ENCODE data around the gene BLMH. TPM values are rescaled to one million over a fixed set of nuclear protein-coding genes. Genes with fewer than 3 reads are reported as not detected.

BLMH gene
- total and polyA plus RNA-seq, 4 donors, result 4.2 to 17.5 (median 12.9) TPM

DNA sequence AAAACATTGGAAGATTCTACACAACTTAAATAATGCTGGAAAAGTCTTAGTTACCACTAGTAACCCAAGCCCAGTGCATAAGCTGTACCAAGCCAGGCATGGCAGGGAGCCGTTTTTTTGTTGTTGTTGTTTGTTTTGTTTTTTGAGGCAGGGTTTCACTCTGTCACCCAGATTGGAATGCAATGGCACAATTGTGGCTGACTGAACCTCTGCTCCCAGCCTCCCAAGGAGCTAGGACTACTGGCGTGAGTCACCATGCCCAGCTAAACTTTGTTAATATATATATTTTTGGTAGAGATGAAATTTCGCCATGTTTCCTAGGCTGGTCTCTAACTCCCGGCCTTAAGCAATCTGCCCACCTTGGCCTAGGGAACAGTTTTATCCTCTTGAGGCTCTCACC, 42.7 kb upstream of the BLMH start:
- TF ChIP-seq RAD21 (IDR thresholded peaks at IDR 0.05), result no peak
- no peak for TF ChIP-seq FOXA2 (IDR thresholded peaks at IDR 0.05)
- no peak for TF ChIP-seq HNF4A (conservative IDR thresholded peaks at IDR 0.05)
- TF ChIP-seq, protein P1, sequence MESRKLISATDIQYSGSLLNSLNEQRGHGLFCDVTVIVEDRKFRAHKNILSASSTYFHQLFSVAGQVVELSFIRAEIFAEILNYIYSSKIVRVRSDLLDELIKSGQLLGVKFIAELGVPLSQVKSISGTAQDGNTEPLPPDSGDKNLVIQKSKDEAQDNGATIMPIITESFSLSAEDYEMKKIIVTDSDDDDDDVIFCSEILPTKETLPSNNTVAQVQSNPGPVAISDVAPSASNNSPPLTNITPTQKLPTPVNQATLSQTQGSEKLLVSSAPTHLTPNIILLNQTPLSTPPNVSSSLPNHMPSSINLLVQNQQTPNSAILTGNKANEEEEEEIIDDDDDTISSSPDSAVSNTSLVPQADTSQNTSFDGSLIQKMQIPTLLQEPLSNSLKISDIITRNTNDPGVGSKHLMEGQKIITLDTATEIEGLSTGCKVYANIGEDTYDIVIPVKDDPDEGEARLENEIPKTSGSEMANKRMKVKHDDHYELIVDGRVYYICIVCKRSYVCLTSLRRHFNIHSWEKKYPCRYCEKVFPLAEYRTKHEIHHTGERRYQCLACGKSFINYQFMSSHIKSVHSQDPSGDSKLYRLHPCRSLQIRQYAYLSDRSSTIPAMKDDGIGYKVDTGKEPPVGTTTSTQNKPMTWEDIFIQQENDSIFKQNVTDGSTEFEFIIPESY (IDR thresholded peaks at IDR 0.05), result no peak
- no peak for TF ChIP-seq SP1 (IDR thresholded peaks at IDR 0.05)
- TF ChIP-seq TAF1 (conservative IDR thresholded peaks at IDR 0.05), result no peak
- TF ChIP-seq GABPA (IDR thresholded peaks at IDR 0.05 in 1 of 2, conservative IDR thresholded peaks at IDR 0.05 in 1 of 2), result no peak
- TF ChIP-seq, protein P2, sequence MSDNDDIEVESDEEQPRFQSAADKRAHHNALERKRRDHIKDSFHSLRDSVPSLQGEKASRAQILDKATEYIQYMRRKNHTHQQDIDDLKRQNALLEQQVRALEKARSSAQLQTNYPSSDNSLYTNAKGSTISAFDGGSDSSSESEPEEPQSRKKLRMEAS (IDR thresholded peaks at IDR 0.05), result no peak
- TF ChIP-seq FOXA1 (IDR thresholded peaks at IDR 0.05), result no peak
- no peak for TF ChIP-seq EGR1 (IDR thresholded peaks at IDR 0.05; ENCODE audit: low read depth in 2 of 2)
- TF ChIP-seq NR2F2 (IDR thresholded peaks at IDR 0.05), result no peak
- TF ChIP-seq, protein P3, sequence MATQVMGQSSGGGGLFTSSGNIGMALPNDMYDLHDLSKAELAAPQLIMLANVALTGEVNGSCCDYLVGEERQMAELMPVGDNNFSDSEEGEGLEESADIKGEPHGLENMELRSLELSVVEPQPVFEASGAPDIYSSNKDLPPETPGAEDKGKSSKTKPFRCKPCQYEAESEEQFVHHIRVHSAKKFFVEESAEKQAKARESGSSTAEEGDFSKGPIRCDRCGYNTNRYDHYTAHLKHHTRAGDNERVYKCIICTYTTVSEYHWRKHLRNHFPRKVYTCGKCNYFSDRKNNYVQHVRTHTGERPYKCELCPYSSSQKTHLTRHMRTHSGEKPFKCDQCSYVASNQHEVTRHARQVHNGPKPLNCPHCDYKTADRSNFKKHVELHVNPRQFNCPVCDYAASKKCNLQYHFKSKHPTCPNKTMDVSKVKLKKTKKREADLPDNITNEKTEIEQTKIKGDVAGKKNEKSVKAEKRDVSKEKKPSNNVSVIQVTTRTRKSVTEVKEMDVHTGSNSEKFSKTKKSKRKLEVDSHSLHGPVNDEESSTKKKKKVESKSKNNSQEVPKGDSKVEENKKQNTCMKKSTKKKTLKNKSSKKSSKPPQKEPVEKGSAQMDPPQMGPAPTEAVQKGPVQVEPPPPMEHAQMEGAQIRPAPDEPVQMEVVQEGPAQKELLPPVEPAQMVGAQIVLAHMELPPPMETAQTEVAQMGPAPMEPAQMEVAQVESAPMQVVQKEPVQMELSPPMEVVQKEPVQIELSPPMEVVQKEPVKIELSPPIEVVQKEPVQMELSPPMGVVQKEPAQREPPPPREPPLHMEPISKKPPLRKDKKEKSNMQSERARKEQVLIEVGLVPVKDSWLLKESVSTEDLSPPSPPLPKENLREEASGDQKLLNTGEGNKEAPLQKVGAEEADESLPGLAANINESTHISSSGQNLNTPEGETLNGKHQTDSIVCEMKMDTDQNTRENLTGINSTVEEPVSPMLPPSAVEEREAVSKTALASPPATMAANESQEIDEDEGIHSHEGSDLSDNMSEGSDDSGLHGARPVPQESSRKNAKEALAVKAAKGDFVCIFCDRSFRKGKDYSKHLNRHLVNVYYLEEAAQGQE (IDR thresholded peaks at IDR 0.05), result no peak
- TF ChIP-seq, protein P4, sequence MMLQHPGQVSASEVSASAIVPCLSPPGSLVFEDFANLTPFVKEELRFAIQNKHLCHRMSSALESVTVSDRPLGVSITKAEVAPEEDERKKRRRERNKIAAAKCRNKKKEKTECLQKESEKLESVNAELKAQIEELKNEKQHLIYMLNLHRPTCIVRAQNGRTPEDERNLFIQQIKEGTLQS (IDR thresholded peaks at IDR 0.05), result no peak
- TF ChIP-seq, protein P5, sequence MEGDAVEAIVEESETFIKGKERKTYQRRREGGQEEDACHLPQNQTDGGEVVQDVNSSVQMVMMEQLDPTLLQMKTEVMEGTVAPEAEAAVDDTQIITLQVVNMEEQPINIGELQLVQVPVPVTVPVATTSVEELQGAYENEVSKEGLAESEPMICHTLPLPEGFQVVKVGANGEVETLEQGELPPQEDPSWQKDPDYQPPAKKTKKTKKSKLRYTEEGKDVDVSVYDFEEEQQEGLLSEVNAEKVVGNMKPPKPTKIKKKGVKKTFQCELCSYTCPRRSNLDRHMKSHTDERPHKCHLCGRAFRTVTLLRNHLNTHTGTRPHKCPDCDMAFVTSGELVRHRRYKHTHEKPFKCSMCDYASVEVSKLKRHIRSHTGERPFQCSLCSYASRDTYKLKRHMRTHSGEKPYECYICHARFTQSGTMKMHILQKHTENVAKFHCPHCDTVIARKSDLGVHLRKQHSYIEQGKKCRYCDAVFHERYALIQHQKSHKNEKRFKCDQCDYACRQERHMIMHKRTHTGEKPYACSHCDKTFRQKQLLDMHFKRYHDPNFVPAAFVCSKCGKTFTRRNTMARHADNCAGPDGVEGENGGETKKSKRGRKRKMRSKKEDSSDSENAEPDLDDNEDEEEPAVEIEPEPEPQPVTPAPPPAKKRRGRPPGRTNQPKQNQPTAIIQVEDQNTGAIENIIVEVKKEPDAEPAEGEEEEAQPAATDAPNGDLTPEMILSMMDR (IDR thresholded peaks at IDR 0.05; ENCODE audit: low read depth, low read length, missing input control), result no peak
- TF ChIP-seq RXRA (IDR thresholded peaks at IDR 0.05), result no peak
- no peak for TF ChIP-seq JUND (IDR thresholded peaks at IDR 0.05)
- TF ChIP-seq HNF4G (IDR thresholded peaks at IDR 0.05), result no peak
- no peak for TF ChIP-seq YY1 (IDR thresholded peaks at IDR 0.05)
- Histone ChIP-seq H3K27ac (ENCODE audit: low read depth in 1 of 2, low read length in 2 of 2) (no peak overlapping the region), H3K9me3 (ENCODE audit: control insufficient read depth in 4 of 4, low read length in 3 of 4) (no peaks in the 10 kb centered on the region), H3K36me3 (ENCODE audit: control insufficient read depth in 4 of 4, insufficient read depth in 3 of 4, low read depth in 1 of 4, low read length in 3 of 4) (no peaks in the 10 kb centered on the region), H3K4me3 (ENCODE audit: low read depth in 1 of 3, low read length in 3 of 3) (no peak overlapping the region), H3K4me1 (ENCODE audit: control insufficient read depth in 4 of 4, insufficient read depth in 4 of 4, low read length in 3 of 4) (peaks cover 6 to 21% (median 17%) of the 10 kb centered on the region in 4 donors), H3K27me3 (ENCODE audit: control insufficient read depth in 4 of 4, insufficient read depth in 4 of 4, low read length in 3 of 4) (peaks cover 0 to 4% (median 0%) of the 10 kb centered on the region in 4 donors), H3K9ac (ENCODE audit: low read depth in 1 of 2, low read length in 2 of 2) (no peak overlapping the region)
- DNase-seq (ENCODE audit: low spot score), result no peak
- WGBS, result 79% methylated on average over 4 of the region's 4 CpGs
